ENCODE data around the gene TRAPPC14.

DNA sequence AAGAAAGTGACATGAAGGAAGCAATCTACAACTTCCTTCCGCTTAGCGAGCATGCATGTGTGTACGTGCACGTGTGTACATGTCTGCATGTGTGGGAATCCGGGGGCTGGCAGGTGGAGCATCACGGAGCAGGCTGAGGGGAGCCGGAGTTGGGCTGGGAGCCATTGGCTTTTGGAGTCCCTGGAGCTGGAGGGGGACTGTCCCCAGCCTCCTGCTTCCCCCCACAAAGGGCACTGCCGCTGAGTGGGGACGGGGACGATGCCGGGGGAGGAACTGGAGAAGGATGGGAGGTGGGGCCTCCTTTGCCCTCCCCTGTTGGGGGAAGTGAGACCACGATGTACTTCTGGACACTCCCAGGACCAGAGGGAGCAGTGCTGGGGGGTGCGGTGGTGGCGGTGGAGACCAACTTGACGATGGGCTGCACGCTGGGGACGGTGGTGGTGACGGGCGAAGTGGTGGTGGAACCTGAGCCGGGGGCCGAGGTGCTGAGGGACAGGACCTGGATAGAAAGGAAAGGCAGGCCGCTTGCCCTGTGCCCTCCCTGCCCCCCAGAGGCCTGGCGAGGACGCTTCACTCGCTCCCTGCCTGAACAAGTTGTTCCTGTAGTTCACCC is 51.3 kb downstream of the TRAPPC14 start:
- TF ChIP-seq, protein P1, sequence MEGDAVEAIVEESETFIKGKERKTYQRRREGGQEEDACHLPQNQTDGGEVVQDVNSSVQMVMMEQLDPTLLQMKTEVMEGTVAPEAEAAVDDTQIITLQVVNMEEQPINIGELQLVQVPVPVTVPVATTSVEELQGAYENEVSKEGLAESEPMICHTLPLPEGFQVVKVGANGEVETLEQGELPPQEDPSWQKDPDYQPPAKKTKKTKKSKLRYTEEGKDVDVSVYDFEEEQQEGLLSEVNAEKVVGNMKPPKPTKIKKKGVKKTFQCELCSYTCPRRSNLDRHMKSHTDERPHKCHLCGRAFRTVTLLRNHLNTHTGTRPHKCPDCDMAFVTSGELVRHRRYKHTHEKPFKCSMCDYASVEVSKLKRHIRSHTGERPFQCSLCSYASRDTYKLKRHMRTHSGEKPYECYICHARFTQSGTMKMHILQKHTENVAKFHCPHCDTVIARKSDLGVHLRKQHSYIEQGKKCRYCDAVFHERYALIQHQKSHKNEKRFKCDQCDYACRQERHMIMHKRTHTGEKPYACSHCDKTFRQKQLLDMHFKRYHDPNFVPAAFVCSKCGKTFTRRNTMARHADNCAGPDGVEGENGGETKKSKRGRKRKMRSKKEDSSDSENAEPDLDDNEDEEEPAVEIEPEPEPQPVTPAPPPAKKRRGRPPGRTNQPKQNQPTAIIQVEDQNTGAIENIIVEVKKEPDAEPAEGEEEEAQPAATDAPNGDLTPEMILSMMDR (IDR thresholded peaks at IDR 0.05): no peak
- TF ChIP-seq POLR2A (IDR thresholded peaks at IDR 0.05) (no peak), EP300 (IDR thresholded peaks at IDR 0.05) (no peak)

Data from tibial nerve (tissue), 4 donors.